ENCODE data around the gene MARCHF7. TPM values are rescaled to one million over a fixed set of nuclear protein-coding genes. Genes with fewer than 3 reads are reported as not detected.
"Not testable (repeated sequence)": the region's sequence is repeated elsewhere in the genome, so short reads cannot be mapped to it uniquely, and the experiment has no call there.

Gene MARCHF7
- total RNA-seq, 6 experiments from 2014 or later = 73.8 to 91.5 (median 84.7) TPM

DNA sequence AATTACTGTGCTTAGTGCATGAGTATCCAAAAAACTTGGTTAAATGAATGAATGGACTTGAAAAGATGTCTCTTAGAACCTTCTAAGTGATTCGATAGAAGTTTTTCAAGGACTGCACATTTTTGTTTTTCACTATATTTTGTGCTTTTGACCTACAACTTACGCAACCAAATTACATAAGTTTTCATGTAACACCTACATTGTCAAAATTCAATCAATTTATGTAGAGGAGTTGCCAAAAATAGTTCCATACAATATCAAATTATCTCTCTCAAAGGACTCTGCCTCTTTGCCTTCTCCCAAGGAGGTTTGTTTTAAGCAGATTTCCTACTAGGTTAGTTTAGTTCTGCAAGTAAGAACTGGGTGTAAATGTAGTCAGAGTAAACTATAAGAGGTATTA is 10.3 kb downstream of the MARCHF7 start:
- Mint-ChIP-seq H3K4me3 (no peak overlapping the region), H3K36me3 (ENCODE audit: low read depth) (peaks cover 80% of the 10 kb centered on the region), H3K27me3 (ENCODE audit: insufficient read depth) (no peaks in the 10 kb centered on the region; the same call in 1 of the 2 replicates), H3K27ac (no peak overlapping the region), H3K4me1 (ENCODE audit: low read depth) (peaks cover 49% of the 10 kb centered on the region), H3K9me3 (no peaks in the 10 kb centered on the region)
- TF ChIP-seq, protein P1, sequence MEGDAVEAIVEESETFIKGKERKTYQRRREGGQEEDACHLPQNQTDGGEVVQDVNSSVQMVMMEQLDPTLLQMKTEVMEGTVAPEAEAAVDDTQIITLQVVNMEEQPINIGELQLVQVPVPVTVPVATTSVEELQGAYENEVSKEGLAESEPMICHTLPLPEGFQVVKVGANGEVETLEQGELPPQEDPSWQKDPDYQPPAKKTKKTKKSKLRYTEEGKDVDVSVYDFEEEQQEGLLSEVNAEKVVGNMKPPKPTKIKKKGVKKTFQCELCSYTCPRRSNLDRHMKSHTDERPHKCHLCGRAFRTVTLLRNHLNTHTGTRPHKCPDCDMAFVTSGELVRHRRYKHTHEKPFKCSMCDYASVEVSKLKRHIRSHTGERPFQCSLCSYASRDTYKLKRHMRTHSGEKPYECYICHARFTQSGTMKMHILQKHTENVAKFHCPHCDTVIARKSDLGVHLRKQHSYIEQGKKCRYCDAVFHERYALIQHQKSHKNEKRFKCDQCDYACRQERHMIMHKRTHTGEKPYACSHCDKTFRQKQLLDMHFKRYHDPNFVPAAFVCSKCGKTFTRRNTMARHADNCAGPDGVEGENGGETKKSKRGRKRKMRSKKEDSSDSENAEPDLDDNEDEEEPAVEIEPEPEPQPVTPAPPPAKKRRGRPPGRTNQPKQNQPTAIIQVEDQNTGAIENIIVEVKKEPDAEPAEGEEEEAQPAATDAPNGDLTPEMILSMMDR (IDR thresholded peaks at IDR 0.05) = no peak
- DNase-seq = no peak

DNA sequence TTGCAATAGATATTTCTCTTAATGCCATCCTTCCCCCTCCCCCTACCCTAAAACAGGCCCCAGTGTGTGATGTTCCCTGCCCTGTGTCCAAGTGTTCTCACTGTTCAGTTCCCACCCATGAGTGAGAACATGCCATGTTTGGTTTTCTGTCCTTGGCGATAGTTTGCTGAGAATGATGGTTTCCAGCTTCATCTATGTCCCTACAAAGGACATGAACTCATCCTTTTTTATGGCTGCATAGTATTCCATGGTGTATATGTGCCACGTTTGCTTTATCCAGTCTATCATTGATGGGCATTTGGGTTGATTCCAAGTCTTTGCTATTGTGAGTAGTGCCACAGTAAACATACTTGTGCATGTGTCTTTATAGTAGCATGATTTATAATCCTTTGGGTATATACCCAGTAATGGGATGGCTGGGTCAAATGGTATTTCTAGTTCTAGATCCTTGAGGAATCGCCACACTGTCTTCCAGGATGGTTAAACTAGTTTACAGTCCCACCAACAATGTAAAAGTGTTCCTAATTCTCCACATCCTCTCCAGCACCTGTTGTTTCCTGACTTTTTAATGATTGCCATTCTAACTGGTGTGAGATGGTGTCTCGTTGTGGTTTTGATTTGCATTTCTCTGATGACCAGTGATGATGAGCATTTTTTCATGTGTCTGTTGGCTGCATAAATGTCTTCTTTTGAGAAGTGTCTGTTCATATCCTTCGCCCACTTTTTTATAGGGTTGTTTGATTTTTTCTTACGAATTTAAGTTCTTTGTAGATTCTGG is 12.7 kb downstream of the MARCHF7 start:
- H3K9me3 Mint-ChIP-seq; H3K27me3 Mint-ChIP-seq (ENCODE audit: insufficient read depth); H3K27ac Mint-ChIP-seq; H3K4me3 Mint-ChIP-seq; DNase-seq: not testable (repeated sequence)
- peaks cover 49% of the 10 kb centered on the region for H3K4me1 Mint-ChIP-seq (ENCODE audit: low read depth)
- peaks cover 62% of the 10 kb centered on the region for H3K36me3 Mint-ChIP-seq (ENCODE audit: low read depth)

DNA sequence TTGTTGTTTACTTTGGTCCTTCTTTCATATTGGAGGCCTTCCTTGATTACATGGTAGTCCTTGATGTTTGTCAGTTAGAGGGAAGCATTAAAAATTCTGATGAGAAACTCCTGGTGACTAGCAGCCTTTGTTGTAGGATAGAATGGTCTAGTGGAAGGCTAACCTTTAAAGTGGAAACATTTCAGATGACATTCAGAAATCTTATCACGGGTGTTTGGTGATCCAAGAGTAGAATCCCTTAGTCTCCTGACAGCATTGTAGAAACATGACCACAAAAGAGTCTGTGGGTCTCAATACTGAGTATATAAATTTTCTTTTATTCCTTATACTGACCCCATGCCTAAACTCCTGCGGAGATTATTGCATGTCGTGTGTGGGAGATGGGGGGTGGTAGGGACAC is 13.4 kb downstream of the MARCHF7 start:
- Mint-ChIP-seq H3K4me1 (ENCODE audit: low read depth) (peaks cover 49% of the 10 kb centered on the region), H3K36me3 (ENCODE audit: low read depth) (peaks cover 63% of the 10 kb centered on the region), H3K27ac (no peak overlapping the region), H3K9me3 (no peaks in the 10 kb centered on the region), H3K4me3 (no peak overlapping the region), H3K27me3 (ENCODE audit: insufficient read depth) (no peaks in the 10 kb centered on the region; the same call in 1 of the 2 replicates)
- no peak for DNase-seq
- TF ChIP-seq, protein P1 (IDR thresholded peaks at IDR 0.05) = no peak

DNA sequence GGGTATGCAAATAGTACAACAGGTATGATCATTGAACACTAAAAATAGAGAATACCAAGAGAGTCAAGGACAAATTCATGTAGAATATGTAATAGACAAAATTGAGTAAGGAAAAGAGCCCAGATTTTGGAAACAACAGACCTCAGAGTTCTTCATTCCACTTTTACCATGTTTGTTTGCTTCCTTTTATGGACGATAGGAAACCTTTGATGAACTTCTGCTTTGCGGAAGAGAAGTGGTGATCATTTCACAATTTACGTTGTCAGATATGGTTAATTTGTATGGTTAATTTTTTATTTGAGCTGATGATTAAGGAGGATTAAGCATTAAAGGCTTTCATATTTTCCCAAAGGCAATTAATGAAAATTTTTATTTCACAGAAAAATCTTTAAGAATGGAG is 16.3 kb downstream of the MARCHF7 start:
- H3K4me3 Mint-ChIP-seq = no peak overlapping the region
- H3K27ac Mint-ChIP-seq = no peak overlapping the region
- peaks cover 46% of the 10 kb centered on the region for H3K36me3 Mint-ChIP-seq (ENCODE audit: low read depth)

DNA sequence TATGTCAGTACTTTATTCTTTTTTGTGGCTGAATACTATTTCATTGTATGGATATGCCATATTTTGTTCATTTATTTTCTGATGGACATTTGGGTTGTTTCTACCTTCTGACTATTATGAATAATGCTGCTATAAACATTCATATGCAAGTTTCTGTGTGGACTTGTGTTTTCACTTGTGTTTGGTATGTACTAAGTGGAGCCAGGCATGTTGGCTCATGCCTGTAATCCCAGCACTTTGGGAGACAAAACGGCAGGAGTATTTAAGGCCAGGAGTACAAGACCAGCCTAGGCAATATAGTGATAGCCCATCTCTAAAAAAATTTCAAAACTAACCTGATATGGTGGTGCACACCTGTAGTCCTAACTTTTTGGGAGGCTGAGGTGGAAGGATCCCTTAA is 23.3 kb downstream of the MARCHF7 start:
- peaks cover 3% of the 10 kb centered on the region for H3K27me3 Mint-ChIP-seq (ENCODE audit: insufficient read depth)
- H3K4me3 Mint-ChIP-seq = no peak overlapping the region
- DNase-seq = no peak
- H3K9me3 Mint-ChIP-seq = no peaks in the 10 kb centered on the region
- H3K36me3 Mint-ChIP-seq (ENCODE audit: low read depth) = peaks cover 41% of the 10 kb centered on the region
- TF ChIP-seq, protein P1 (IDR thresholded peaks at IDR 0.05) = no peak
- H3K4me1 Mint-ChIP-seq (ENCODE audit: low read depth) = peaks cover 42% of the 10 kb centered on the region
- peak overlapping the region; percentile 76 for H3K27ac Mint-ChIP-seq

More for the DNA sequence above, 16.3 kb downstream of the MARCHF7 start:
- Mint-ChIP-seq H3K9me3 (no peaks in the 10 kb centered on the region), H3K27me3 (ENCODE audit: insufficient read depth) (no peaks in the 10 kb centered on the region; the same call in 1 of the 2 replicates), H3K4me1 (ENCODE audit: low read depth) (peaks cover 28% of the 10 kb centered on the region)
- TF ChIP-seq, protein P1 (IDR thresholded peaks at IDR 0.05) = no peak
- DNase-seq = no peak

DNA sequence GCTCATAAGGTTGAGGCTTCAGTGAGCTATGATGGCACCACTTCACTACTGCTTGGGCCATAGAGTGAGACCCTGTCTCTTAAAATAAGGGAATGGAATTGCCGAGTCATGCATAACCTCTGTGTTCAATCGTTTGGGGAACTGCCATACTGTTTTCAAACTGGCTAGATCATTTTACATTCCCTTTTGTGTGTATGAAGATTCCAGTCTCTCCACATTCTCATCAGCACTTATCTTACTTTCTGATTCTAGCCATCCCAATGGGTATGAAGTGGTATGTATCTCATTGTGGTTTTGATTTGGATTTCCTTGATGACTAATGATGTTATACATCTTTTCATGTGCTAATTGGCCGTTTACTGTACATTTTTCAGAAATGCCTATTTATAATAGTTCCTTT is 23.7 kb downstream of the MARCHF7 start:
- TF ChIP-seq, protein P1 (IDR thresholded peaks at IDR 0.05) = no peak
- Mint-ChIP-seq H3K4me1 (ENCODE audit: low read depth) (peaks cover 42% of the 10 kb centered on the region), H3K4me3 (no peak overlapping the region), H3K27me3 (ENCODE audit: insufficient read depth) (peaks cover 3% of the 10 kb centered on the region), H3K36me3 (ENCODE audit: low read depth) (peaks cover 38% of the 10 kb centered on the region), H3K27ac (peak overlapping the region; percentile 76), H3K9me3 (no peaks in the 10 kb centered on the region)
- peak; percentile 39 for DNase-seq

Data from HFFc6 (cell line).